ENCODE data around the gene HAS3. TPM values are rescaled to one million over a fixed set of nuclear protein-coding genes. Genes with fewer than 3 reads are reported as not detected.

HAS3 gene
- polyA plus RNA-seq, 1 of the 3 experiments (the other 2 are of a cell fraction): 38.7 TPM

DNA sequence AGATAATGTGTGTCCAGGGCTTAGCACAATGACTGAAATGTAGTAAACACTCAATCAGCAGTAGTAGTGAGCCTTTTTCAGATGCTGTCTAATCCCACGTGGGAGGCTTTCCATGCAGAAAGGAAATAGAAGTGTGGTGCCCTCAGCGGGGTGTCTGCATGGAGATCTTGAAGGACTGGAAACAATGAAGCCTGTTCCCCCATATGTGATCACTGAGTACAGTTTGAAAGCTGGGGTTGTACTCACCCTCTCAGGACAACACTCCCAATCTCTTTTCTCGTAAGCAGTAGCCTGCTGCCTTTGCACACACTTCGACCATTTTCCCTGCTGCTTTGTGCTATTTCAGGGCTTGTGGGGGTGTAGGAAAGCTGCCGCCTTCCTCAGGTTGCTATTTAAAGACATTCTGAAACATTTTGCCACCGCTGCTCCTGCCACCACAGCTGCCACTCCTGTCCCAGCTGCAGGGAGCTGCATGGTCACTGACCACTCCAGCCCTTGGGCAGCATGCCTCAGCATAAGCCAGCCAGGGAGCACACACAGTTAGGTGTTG is 40.6 kb upstream of the HAS3 start:
- ChIA-PET CTCF (interaction anchor here (0.7 kb wide), 1 partner anchor 15 kb away, joined by 4 read pairs; no protein-coding TSS in a partner anchor), POLR2A (interaction anchor here (1.0 kb wide), 1 partner anchor 24 kb away, joined by 4 read pairs; no protein-coding TSS in a partner anchor)
- H3K4me2 ChIP-seq: no peak overlapping the region
- H3K36me3 ChIP-seq (replicated peaks in 1 of 2; ENCODE audit: control insufficient read depth in 1 of 2, insufficient read depth in 2 of 2, low read length in 1 of 2): no peaks in the 10 kb centered on the region
- H2AFZ ChIP-seq (ENCODE audit: low read depth): no peak overlapping the region
- H3K79me2 ChIP-seq (ENCODE audit: insufficient read depth): no peaks in the 10 kb centered on the region
- H3K9me3 ChIP-seq: no peaks in the 10 kb centered on the region
- H3K4me3 ChIP-seq (ENCODE audit: low read depth in 2 of 2, low read length in 1 of 2): no peak overlapping the region
- H3K9me2 ChIP-seq: no peaks in the 10 kb centered on the region
- TF ChIP-seq TEAD4 (IDR thresholded peaks at IDR 0.05; ENCODE audit: borderline replicate concordance, insufficient read depth): no peak
- no peak overlapping the region for H3K27ac ChIP-seq (ENCODE audit: low read depth in 2 of 2, low read length in 1 of 2)
- H3K27me3 ChIP-seq (ENCODE audit: insufficient read depth): no peaks in the 10 kb centered on the region
- DNase-seq: no peak
- H3F3A ChIP-seq (replicated peaks; ENCODE audit: insufficient read depth): peaks cover 2% of the 10 kb centered on the region
- H4K20me1 ChIP-seq (ENCODE audit: insufficient read depth): no peaks in the 10 kb centered on the region
- H3K4me1 ChIP-seq (ENCODE audit: control insufficient read depth in 1 of 2, insufficient read depth in 2 of 2, low read depth in 1 of 2, low read length in 1 of 2): peaks cover 0 to 17% of the 10 kb centered on the region in 2 experiments; a peak in 1 of 4 replicates
- H3K9ac ChIP-seq: no peak overlapping the region
- 78% methylated on average over 6 of the region's 6 CpGs for WGBS (ENCODE audit: low lambda C conversion rate)

DNA sequence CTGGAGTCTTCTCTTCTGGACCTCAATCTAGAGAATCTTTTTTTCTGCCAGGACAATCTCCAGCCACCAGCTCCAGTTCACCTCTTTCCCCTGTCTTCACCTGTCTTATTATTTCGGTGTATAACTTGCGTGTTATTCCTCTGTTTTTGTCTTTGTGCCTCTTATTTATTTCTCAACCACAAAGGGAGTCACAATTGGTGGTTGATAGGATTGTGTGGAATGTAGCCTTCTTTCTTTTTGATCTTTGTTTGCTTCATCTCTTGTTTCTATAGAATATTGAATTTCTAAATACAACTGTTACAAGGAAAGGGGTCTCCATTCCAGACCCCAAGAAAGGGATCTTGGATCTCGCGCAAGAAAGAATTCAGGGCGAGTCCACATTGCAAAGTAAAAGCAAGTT is 35.9 kb upstream of the HAS3 start:
- ChIA-PET POLR2A (no interaction called here), CTCF (no interaction called here)
- no peaks in the 10 kb centered on the region for H3K36me3 ChIP-seq (replicated peaks in 1 of 2; ENCODE audit: control insufficient read depth in 1 of 2, insufficient read depth in 2 of 2, low read length in 1 of 2)
- peaks cover 0 to 23% of the 10 kb centered on the region in 2 experiments; a peak in 2 of 4 replicates for H3K4me1 ChIP-seq (ENCODE audit: control insufficient read depth in 1 of 2, insufficient read depth in 2 of 2, low read depth in 1 of 2, low read length in 1 of 2)
- no peaks in the 10 kb centered on the region for H3K79me2 ChIP-seq (ENCODE audit: insufficient read depth)
- no peak overlapping the region for H3K9ac ChIP-seq
- no peaks in the 10 kb centered on the region for H4K20me1 ChIP-seq (ENCODE audit: insufficient read depth)
- WGBS (ENCODE audit: low lambda C conversion rate): 96% methylated on average over 5 of the region's 5 CpGs
- peaks cover 17% of the 10 kb centered on the region for H3F3A ChIP-seq (replicated peaks; ENCODE audit: insufficient read depth)
- H3K27ac ChIP-seq (ENCODE audit: low read depth in 2 of 2, low read length in 1 of 2): no peak overlapping the region
- H3K4me3 ChIP-seq (ENCODE audit: low read depth in 2 of 2, low read length in 1 of 2): no peak overlapping the region
- H3K9me2 ChIP-seq: no peaks in the 10 kb centered on the region
- H3K4me2 ChIP-seq: no peak overlapping the region
- TF ChIP-seq, protein P1, sequence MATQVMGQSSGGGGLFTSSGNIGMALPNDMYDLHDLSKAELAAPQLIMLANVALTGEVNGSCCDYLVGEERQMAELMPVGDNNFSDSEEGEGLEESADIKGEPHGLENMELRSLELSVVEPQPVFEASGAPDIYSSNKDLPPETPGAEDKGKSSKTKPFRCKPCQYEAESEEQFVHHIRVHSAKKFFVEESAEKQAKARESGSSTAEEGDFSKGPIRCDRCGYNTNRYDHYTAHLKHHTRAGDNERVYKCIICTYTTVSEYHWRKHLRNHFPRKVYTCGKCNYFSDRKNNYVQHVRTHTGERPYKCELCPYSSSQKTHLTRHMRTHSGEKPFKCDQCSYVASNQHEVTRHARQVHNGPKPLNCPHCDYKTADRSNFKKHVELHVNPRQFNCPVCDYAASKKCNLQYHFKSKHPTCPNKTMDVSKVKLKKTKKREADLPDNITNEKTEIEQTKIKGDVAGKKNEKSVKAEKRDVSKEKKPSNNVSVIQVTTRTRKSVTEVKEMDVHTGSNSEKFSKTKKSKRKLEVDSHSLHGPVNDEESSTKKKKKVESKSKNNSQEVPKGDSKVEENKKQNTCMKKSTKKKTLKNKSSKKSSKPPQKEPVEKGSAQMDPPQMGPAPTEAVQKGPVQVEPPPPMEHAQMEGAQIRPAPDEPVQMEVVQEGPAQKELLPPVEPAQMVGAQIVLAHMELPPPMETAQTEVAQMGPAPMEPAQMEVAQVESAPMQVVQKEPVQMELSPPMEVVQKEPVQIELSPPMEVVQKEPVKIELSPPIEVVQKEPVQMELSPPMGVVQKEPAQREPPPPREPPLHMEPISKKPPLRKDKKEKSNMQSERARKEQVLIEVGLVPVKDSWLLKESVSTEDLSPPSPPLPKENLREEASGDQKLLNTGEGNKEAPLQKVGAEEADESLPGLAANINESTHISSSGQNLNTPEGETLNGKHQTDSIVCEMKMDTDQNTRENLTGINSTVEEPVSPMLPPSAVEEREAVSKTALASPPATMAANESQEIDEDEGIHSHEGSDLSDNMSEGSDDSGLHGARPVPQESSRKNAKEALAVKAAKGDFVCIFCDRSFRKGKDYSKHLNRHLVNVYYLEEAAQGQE (IDR thresholded peaks at IDR 0.05; ENCODE audit: low read depth, low read length): no peak
- no peak for TF ChIP-seq EP300 (IDR thresholded peaks at IDR 0.05; ENCODE audit: borderline replicate concordance in 1 of 2, low read depth in 1 of 2, low read length in 1 of 2)
- TF ChIP-seq MXI1 (IDR thresholded peaks at IDR 0.05; ENCODE audit: low read depth, low read length): no peak
- no peak for TF ChIP-seq EZH2phosphoT487 (IDR thresholded peaks at IDR 0.05; ENCODE audit: borderline replicate concordance, low read depth)
- TF ChIP-seq, protein P2, sequence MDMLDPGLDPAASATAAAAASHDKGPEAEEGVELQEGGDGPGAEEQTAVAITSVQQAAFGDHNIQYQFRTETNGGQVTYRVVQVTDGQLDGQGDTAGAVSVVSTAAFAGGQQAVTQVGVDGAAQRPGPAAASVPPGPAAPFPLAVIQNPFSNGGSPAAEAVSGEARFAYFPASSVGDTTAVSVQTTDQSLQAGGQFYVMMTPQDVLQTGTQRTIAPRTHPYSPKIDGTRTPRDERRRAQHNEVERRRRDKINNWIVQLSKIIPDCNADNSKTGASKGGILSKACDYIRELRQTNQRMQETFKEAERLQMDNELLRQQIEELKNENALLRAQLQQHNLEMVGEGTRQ (IDR thresholded peaks at IDR 0.05; ENCODE audit: borderline replicate concordance, low read depth, low read length): no peak
- TF ChIP-seq TAF1 (IDR thresholded peaks at IDR 0.05; ENCODE audit: borderline replicate concordance, low read depth, low read length): no peak
- no peak for TF ChIP-seq MEF2A (IDR thresholded peaks at IDR 0.05; ENCODE audit: borderline replicate concordance, low read depth)
- TF ChIP-seq RAD21 (IDR thresholded peaks at IDR 0.05; ENCODE audit: low read length): no peak
- no peak for TF ChIP-seq NRF1 (IDR thresholded peaks at IDR 0.05; ENCODE audit: low read depth, low read length)
- TF ChIP-seq POLR2AphosphoS5 (IDR thresholded peaks at IDR 0.05; ENCODE audit: low read depth, low read length): no peak
- no peak for TF ChIP-seq ELF1 (IDR thresholded peaks at IDR 0.05)
- TF ChIP-seq GABPA (IDR thresholded peaks at IDR 0.05; ENCODE audit: low read depth): no peak
- no peak for TF ChIP-seq FOXM1 (IDR thresholded peaks at IDR 0.05; ENCODE audit: low read depth)
- no peak for TF ChIP-seq RFX5 (IDR thresholded peaks at IDR 0.05; ENCODE audit: low read length)
- DNase-seq: no peak
- H3K9me3 ChIP-seq: no peaks in the 10 kb centered on the region
- H3K27me3 ChIP-seq (ENCODE audit: insufficient read depth): no peaks in the 10 kb centered on the region
- H2AFZ ChIP-seq (ENCODE audit: low read depth): no peak overlapping the region
